ENCODE results near the gene RSPH3.
"Not testable (repeated sequence)": the region's sequence is repeated elsewhere in the genome, so short reads cannot be mapped to it uniquely, and the experiment has no call there.

The RSPH3 gene

GRCh38 chr6:159025224-159025623 is 25.2 kb upstream of the RSPH3 start:
- DNase-seq (ENCODE audit: low read depth, low spot score), result not testable (repeated sequence)

- no peak for DNase-seq (ENCODE audit: low read depth, low spot score)
Observed at GRCh38 chr6:159023893-159024292, 23.9 kb upstream of the RSPH3 start.

GRCh38 chr6:159020011-159020410 is 20.0 kb upstream of the RSPH3 start:
- DNase-seq (ENCODE audit: low read depth, low spot score), result no peak

DNA sequence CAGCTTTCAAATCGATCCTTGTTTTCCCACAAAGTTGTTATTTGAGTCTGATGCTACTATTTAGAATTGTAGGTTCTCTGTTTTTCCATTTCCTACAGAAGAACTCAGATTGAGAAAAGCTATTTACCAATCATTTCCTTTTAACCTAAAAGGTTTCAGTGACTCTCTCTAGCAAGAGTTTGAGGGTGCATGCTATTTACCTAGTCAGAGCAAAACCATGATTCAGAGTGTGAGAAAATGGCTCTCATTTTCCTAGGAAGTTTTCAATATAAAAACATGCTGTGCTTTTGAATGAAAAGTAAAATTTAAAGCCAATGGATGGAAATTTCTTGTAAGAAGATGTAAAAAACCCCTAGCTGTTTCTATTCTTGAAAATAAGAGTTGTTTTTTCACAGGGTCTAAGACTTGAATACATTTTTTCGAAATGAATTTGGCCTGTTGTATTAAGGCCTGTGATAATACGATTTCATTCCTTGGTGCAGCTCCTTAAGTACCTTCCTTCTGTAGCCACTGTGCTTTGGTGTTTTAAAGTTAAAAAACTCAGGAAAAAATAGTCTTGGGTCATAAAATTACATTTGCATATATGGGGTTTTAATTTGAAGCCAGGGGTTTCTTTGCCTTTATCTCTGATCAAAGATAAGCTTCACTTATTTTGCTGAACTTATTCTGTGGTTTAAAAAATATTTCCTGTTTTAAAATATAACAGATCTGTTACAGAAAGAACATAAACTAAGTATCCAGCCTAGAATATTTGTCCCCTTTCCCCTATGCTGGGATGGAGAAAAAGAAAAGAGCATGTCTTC is 18.0 kb upstream of the RSPH3 start:
- DNase-seq (ENCODE audit: low read depth, low spot score), result no peak

DNA sequence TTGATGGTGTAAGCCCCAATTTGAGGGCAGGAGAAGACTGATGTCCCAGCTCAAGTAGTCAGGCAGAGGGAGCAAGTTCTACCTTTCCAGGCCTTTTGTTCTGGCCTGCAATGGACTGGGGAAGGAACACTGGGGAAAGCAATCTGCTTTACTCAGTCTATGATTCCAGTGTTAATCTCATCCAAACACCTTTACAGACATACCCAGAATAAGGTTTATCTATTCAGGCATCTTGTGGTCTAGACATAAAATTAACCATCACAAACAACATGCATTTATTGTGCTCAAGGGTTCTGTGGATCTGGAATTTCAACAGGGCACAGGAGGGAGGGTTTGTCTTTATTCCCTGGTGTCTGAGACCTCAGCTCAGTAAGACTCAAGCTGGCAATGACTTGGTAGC is 14.4 kb upstream of the RSPH3 start:
- no peak for DNase-seq (ENCODE audit: low read depth, low spot score)

GRCh38 chr6:159013229-159013628 is 13.2 kb upstream of the RSPH3 start:
- DNase-seq (ENCODE audit: low read depth, low spot score), result no peak

DNA sequence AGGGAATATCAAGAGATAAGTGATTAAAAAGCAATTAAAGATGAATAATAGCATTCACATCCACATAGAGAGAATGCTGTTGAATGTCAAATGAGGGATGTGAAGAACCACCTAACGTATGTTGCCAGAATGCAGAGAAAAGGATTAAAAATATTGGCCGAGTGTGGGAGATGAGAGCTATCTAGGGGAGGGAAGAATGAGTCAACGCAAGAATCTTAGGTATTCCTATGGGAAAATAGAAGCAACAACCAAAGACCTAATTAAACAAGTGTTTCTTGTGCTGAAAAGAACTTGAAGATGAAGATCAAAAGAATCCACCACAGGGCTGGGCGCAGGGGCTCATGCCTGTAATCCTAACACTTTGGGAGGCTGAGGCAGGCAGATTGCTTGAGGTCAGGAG is 12.2 kb upstream of the RSPH3 start:
- DNase-seq (ENCODE audit: low read depth, low spot score), result no peak

DNA sequence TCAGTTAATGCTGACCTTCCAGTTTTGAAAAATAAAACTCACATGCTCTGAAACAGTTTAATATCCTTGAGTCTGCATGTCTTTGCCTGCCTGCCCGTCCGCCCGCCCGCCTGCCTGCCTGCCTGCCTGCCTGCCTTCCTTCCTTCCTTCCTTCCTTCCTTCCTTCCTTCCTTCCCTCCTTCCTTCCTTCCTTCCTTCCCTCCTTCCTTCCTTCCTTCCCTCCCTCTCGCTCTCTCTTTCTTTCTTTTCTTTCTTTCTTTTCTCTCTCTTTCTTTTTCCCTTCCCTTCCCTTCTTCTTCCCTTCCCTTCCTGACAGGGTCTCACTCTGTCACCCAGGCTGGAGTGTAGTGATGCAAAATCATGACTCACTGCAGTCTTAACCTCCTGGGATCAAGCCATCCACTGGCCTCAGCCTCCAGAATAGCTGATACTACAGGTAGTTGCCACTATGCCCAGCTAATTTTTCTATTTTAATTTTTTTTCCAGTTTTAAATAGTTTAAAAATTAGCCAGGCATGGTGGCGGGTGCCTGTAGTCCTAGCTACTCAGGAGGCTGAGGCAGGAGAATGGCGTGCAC is 10.1 kb upstream of the RSPH3 start:
- not testable (repeated sequence) for DNase-seq (ENCODE audit: low read depth, low spot score)

DNA sequence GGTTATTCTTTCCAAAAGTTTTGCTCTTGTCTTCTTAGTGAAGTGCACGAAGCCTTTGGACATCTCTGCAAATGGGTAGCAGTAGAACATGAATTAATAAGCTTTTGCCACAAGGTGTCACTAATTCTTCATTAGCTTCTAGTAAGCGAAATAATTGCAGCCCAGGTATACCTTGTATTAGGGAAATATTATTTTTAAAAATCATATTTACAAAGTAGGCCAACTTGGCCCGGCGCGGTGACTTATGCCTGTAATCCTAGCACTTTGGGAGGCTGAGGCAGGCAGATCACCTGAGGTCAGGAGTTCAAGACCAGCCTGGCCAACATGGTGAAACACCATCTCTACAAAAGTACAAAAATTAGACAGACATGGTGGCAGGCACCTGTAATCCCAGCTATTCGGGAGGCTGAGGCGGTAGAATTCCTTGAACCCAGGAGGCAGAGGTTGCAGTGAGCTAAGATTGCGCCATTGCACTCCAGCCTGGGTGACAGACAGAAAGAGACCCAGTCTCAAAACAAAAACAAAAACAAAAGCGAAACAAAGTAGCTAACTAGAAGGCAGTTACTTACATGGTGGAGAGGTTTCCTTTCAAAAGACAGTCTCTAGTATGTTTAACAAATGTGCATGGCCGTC is 8.8 kb upstream of the RSPH3 start:
- no peak for DNase-seq (ENCODE audit: low read depth, low spot score)

GRCh38 chr6:159007510-159007909 is 7.5 kb upstream of the RSPH3 start:
- no peak for DNase-seq (ENCODE audit: low read depth, low spot score)

- DNase-seq (ENCODE audit: low read depth, low spot score), result no peak
Observed at GRCh38 chr6:159005436-159005835, 5.4 kb upstream of the RSPH3 start.

DNA sequence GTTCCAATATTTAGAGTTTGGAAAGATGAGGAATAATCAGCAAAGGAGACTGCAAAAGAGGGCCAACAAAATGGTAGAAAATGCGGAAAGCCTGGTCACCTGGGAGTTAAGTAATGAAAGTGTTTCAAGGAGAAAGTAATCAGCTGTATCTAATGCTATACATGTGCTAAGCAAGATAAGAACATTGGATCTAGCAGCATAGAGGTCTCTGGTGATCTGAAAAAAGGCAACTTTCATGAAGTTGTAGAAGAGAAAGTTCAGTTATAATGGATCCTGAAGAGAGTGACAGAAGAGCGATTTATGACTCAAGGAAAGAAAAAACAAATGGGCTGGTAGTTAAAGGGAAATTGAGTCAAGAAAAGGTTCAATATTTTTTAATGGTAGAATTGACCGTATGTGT is 4.6 kb upstream of the RSPH3 start:
- no peak for DNase-seq (ENCODE audit: low read depth, low spot score)

DNA sequence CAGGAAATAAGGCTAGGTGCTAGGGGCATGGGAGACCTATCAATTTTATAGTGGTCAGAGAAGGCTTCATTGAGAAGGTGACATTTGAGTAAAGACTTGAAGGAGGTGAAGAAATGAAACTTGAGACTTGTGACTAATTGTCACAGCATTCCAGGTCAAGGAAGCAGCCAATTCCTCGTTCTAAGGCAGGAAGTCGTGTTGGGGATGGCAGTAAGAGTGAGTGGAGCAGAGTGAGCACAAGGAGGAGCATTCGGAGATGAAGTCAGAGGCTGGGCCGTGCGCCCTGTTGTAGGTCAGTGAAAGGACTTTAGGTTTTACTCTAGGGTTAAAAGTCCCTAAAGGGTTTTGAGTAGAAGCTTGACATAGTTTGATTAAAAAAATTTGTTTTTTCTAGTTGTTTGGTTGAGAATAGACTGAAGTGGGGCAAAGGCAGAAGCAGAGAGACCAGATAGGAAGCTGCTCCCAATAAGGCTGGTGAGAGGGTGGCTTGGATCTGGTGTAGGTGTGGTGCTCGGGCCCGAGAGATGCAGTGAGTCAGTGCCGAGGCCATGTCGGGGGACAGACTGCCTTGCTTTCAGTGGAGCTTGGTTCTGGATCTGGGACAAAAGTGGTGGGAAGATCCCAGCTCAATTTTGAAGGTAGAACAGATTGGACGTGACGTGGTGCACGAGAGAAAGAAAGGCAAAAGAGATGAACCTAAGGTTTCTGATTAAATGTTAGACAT is 2.6 kb upstream of the RSPH3 start:
- no peak for DNase-seq (ENCODE audit: low read depth, low spot score)

DNA sequence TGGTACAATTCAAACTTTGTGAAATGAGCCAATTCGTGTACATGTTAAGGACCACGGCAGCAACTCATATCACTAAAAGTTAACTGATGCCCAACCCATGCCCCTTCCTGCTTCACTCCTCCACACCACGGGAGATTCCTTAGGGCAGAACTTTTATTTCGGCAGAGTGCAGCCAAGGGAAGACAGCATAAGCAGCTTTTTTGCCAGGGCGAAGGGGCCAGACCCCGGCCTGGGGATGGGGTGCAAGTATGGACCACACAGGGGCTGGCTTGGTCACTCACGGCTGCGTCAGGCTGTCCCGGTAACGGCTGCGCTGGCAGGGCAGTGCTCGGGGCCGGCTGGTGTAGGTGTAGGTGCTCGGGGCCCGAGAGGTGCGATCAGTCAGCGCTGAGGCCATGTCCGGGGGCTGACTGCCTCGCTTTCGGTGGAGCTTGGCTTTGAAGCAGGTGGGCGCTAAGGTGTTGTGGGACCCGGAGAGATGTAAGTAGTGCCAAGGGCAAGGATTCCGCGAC is 792 bp downstream of the RSPH3 start:
- no peak for DNase-seq (ENCODE audit: low read depth, low spot score)

DNA sequence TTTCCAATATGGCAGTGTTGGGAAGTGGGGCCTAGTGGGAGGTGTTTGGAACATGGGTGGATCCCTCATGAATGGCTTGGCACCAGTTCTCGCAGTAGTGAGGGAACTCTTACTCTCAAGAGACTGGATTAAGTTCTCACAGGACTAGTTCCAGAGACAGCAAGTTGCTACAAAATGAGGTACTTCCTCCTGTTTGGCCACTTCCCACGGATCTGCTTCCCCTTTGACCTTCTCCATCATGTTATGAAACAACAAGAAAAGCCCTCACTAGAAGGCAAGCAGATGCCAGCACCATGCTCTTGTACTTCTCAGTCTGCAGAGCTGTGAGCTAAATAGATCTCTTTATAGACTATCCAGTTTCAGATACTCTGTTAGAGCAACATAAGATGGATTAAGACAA is 3.1 kb downstream of the RSPH3 start:
- no peak for DNase-seq (ENCODE audit: low read depth, low spot score)

DNA sequence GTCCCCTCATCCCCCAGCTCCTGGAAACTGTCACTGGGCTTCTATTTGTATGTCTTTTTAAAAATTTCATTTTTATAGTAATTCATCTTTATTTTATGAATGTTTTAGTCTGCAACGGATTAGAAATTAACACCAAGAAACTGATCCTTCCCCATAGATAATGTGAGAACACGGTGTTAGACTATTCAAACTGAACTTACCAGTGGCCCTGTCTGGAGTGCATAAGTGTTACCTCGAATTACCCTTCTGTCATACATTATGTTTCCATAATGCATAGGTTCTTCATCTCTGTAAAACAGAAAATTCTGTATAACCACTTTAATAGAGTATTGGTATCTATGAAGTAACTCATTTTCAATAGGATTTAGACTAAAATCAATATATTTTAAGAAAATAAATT is 6.4 kb downstream of the RSPH3 start:
- no peak for DNase-seq (ENCODE audit: low read depth, low spot score)

- no peak for DNase-seq (ENCODE audit: low read depth, low spot score)
Observed at GRCh38 chr6:158991017-158991723, 8.8 kb downstream of the RSPH3 start.

DNA sequence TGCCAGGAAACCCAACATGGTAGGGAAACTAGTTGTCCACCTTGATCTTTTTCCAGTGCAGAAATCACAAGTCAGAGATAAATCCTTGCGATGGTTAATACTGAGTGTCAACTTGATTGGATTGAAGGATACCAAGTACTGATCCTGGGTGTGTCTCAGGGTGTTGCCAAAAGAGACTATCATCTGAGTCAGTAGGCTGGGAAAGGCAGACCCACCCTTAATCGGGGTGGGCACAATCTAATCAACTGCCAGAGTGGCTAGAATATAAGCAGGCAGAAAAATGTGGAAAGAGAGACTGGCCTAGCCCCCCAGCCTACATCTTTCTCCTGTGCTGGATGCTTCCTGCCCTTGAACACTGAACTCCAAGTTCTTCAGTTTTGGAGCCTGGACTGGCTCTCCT is 10.3 kb downstream of the RSPH3 start:
- DNase-seq (ENCODE audit: low read depth, low spot score), result not testable (repeated sequence)

GRCh38 chr6:158988477-158988876 is 11.5 kb downstream of the RSPH3 start:
- no peak for DNase-seq (ENCODE audit: low read depth, low spot score)

DNA sequence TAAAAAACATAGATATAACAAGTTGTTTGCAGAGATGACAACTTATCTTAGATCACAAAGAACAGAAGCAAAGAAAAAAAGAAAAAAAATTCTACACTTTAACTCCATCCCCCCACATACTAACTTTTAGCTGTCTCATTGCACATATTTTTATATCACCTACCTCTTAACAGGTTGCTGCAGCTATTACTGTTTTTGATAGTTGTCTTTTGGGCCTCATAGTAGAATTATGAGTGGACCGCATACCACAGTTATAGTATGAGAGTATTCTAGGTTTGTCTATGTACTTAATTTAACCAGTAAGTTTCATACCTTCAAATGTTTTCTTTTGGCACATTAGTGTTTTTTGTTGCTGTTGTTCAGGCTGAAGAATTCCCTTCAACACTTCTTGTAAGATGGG is 12.3 kb downstream of the RSPH3 start:
- DNase-seq (ENCODE audit: low read depth, low spot score), result no peak

DNA sequence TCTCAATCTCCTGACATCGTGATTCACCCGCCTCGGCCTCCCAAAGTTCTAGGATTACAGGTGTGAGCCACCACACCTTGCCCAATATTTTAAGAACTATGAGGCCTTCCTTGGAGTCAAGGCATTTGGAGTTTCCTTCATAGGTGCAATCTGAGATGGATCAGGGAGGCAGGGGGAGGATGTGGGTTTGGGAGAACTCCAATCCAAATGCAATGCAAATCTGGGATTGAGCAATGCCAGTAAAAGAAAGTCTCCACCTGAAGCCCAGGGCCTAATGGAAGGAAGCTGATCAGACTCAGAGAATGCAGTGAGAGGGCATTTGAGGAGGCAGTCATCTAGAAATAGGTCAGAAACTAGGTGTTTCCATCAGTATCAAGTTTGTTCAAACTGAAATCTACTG is 21.2 kb downstream of the RSPH3 start:
- DNase-seq (ENCODE audit: low read depth, low spot score), result no peak

DNA sequence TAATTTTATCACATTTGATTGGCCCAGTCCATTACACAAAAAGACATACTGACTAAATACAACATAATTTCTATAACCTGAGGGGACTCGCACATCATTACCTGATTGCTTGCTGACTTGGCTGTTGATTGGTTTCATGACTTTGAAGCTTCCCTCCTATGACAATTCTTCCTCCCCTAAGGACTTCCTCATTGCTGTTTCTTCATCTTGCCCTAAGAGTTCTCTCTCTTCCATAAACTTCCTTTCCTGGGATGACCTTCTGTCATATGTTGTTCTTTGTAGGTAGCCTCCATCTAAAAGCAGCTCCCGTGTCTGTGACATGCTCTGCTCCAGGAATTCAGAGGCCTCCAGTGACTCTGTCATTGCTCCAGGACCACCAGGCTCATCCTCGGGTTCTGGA is 22.6 kb downstream of the RSPH3 start:
- no peak for DNase-seq (ENCODE audit: low read depth, low spot score)
